Activated gamma-delta T cell treated with Interleukin-2 at 50 U/mL for 16 hours (primary cell): Measurements from ENCODE around the gene NQO1.

ENCODE experiments used
- DNase-seq: peaks from one replicate; pipeline ENCODE4 v3.0.0-alpha.2; 2020

Gene NQO1

DNA sequence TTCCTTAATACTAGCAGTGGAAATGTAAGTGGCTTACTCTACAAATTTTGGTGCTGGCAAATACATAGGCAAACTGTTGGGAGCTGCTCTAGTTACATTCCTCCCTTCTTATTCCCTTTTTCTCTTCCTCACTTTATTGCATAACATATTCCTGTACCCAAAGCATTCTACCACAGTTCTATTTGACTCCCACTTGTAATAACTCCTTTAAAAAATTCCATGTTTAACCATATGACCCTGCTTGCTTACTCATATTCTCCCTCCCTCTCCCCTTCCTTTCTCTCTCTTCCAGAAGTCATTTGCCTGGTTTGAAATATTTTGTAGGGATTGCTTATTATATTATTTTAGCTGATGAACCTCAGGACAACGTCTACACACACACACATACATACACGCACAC is 22.7 kb downstream of the NQO1 start:
- no peak for DNase-seq

- no peak for DNase-seq
Measured at GRCh38 chr16:69701866-69702265, 24.5 kb downstream of the NQO1 start.

- no peak for DNase-seq
Measured at GRCh38 chr16:69701452-69701851, 24.9 kb downstream of the NQO1 start.

DNA sequence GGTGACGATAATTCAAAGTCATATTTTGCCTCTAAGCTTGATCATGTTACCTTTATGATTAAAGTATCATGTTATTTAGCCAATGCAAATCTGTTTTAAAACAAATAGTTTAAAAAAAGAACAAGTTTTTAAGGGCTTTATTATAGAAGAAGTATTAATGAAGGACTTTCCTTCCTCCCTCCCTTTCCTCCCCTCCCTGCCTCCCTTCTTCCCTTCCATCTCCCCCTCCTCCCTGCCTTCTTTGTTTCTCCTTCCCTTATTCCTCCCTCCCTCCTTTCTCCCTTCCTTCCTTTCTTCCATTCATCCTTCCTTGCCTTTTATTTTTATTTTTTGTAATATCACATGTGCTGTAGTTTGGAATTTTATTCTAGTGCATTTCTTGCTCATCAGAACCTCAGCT is 26.4 kb downstream of the NQO1 start:
- DNase-seq: no peak

- DNase-seq: no peak
Measured at GRCh38 chr16:69698404-69698803, 28.0 kb downstream of the NQO1 start.

DNA sequence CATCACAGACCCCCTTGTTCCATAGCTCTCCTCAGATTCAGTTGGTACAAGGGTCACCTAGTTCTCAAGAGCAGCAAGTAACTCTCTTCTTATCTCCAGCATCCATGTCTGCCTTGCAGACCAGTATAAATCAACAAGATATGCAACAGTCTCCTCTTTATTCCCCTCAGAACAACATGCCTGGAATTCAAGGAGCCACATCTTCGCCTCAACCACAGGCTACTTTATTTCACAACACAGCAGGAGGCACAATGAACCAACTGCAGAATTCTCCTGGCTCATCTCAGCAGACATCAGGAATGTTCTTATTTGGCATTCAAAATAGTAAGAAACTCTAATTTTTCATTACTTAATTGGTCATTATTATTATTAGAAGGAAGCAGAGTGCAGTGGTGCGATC is 32.4 kb downstream of the NQO1 start:
- DNase-seq: no peak

DNA sequence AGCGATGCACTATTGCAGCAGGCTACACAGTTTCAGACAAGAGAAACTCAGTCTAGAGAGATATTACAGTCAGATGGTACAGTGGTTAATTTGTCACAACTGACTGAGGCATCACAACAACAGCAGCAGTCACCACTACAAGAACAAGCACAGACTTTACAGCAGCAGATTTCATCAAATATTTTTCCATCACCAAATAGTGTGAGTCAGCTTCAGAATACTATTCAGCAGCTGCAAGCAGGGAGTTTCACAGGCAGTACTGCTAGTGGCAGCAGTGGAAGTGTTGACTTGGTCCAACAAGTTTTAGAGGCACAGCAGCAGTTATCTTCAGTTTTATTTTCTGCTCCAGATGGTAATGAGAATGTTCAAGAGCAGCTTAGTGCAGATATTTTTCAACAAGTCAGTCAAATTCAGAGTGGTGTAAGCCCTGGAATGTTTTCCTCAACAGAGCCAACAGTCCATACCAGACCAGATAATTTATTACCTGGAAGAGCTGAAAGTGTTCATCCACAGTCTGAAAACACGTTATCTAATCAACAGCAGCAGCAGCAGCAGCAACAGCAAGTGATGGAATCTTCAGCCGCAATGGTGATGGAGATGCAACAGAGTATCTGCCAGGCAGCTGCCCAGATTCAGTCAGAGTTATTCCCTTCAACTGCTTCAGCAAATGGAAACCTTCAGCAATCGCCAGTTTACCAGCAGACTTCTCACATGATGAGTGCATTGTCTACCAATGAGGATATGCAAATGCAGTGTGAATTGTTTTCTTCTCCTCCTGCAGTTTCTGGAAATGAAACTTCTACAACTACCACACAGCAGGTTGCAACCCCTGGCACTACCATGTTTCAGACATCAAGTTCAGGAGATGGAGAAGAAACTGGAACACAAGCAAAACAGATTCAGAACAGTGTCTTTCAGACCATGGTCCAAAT is 34.1 kb downstream of the NQO1 start:
- no peak for DNase-seq

- no peak for DNase-seq
Measured at GRCh38 chr16:69688589-69688988, 37.8 kb downstream of the NQO1 start.

DNA sequence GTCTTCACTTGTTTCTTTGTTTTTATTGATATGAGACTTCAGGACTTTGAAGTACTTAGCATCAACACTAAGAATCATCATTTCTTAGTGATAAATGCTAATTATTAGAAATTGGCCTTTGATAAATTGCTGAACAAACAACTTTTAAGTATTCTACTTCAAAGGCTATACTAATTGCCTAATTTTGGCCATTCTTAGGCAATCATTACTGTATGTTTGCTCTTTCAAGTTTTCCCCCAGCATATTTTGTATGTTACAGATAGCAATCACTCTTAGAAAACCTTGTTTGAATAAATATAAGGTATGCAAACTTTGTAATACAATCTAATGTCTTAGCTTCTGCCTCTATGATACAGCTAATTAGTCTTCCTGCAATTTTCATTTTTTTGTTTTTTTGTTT is 46.0 kb downstream of the NQO1 start:
- DNase-seq: no peak

DNA sequence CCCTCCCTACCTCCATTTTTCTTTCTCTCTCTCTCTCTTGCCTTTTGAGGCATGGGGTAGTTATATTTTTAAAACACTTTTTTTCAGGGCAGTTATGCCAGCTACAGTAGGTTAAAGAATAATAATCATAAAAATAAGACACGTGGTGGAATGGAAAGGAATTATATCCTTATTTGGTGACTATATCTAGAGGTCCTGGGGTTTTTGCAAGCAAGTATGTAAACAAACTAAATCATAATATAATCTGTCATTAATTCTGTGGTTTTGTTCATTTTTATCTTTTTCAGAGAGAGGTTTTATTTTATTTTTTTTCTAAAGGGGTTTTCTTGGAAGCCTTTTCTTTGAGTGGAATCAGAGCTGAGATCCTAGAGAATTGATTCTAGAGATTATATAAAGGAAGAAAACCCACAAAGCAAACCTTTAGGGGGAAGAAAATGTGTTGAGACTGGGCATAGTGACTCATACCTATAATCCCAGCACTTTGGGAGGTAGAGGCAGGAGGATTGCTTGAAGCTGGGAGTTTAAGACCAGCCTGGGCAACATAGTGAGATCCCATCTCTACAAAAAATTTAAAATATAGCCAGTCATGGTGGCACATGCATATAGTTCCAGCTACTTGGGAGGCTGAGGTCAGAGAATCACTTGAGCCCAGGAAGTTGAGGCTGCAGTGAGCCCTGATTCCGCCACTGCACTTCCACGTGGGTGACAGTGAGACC is 53.2 kb downstream of the NQO1 start:
- no peak for DNase-seq

DNA sequence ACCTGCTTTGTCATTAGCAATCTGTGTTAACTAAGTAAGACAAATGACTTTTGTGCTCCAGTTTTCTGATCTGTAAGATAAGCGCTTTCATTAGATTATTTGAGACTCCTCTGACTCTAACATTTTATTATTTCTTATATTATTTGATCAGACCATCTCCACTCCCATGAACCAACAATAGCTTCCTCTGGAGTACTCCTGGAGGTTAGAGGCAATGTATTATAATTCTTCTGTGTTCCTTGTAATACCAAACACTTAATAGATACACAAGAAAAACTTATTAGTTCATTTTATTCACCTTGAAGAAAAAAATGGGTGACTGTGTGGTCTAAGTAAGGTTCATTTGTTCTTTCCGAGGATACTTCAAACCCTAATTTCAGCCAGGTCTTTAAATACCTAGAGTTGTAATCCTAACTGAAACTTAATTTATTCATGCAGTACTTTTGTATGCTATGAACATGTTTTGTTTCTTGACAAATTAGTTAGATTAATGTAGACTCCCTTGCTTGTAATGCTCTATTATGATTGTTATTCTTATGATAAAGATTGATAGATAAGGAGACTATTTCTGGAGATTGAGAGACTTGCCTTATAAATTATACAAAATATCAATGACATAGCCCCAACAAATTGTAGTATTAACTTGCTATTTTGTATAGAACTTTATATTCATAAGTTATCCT is 53.9 kb downstream of the NQO1 start:
- DNase-seq: no peak

DNA sequence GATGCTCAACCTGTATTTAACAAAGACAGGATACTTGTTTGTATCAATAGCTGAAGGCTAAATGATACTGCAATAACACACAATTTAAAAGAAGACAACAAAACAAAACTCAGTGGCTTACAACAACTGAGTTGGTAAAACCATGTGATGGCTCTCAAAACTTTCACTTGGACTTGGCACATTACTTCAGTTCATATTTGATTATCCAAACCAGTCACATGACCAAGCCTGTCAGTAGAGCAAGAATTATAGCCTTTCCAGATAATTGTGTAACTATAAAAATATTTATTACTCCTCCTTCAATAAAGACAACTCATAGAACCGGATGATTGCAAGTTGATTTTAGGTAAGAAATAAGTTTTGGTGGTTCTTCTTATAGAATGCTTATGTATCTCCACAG is 56.8 kb downstream of the NQO1 start:
- no peak for DNase-seq

- no peak for DNase-seq
Measured at GRCh38 chr16:69663846-69664245, 62.5 kb downstream of the NQO1 start.

GRCh38 chr16:69662901-69663300 is 63.5 kb downstream of the NQO1 start:
- DNase-seq: no peak

- no peak for DNase-seq
Measured at GRCh38 chr16:69660166-69660565, 66.2 kb downstream of the NQO1 start.
